Osteoblast (primary cell): ENCODE measurements around the gene PARP4. TPM values are rescaled to one million over a fixed set of nuclear protein-coding genes. Genes with fewer than 3 reads are reported as not detected.
"Not testable (repeated sequence)": the region's sequence is repeated elsewhere in the genome, so short reads cannot be mapped to it uniquely, and the experiment has no call there.

Source experiments
- DNase-seq: peaks from one replicate; pipeline ENCODE4 v3.0.0; 2011; ENCODE audit warnings: low spot score, mixed read lengths; ENCODE audit not compliant: insufficient read length; ENCODE audit errors: missing footprints
- H2AFZ ChIP-seq: 2 replicates; pipeline ENCODE4 v1.6.0; 2011; ENCODE audit warnings: mild to moderate bottlenecking, low read length
- H3K27ac ChIP-seq: 2 replicates; pipeline ENCODE4 v1.5.1; 2011; ENCODE audit warnings: mild to moderate bottlenecking, low read depth, low read length, moderate library complexity
- H3K27me3 ChIP-seq: 2 replicates; pipeline ENCODE4 v1.6.0; 2012; ENCODE audit warnings: mild to moderate bottlenecking, control low read depth, inconsistent platforms, low read length, moderate library complexity; ENCODE audit not compliant: insufficient read depth
- H3K36me3 ChIP-seq: 2 replicates; pipeline ENCODE4 v1.5.1; 2011; ENCODE audit warnings: mild to moderate bottlenecking, low read length, control low read depth, moderate library complexity; ENCODE audit not compliant: insufficient read depth
- H3K4me1 ChIP-seq: 2 replicates; pipeline ENCODE4 v1.5.1; 2011; ENCODE audit warnings: mild to moderate bottlenecking, low read length, control low read depth, moderate library complexity; ENCODE audit not compliant: insufficient read depth
- H3K4me2 ChIP-seq: 2 replicates; pipeline ENCODE4 v1.6.0; 2011; ENCODE audit warnings: mild to moderate bottlenecking, low read length; ENCODE audit not compliant: insufficient read depth
- H3K4me3 ChIP-seq: fragments of 200-600 bp; sonication (generic); 3 replicates; pipeline ENCODE4 v1.5.1; 2012; ENCODE audit warnings: mild to moderate bottlenecking, low read length, inconsistent platforms; ENCODE audit not compliant: insufficient read depth
- H3K79me2 ChIP-seq: 2 replicates; pipeline ENCODE4 v1.6.0; 2012; ENCODE audit warnings: mild to moderate bottlenecking, low read length, control low read depth, inconsistent platforms; ENCODE audit not compliant: insufficient read depth
- H3K9me3 ChIP-seq: 2 replicates; pipeline ENCODE4 v1.5.1; 2011; ENCODE audit warnings: low read depth, low read length, control low read depth
- H4K20me1 ChIP-seq: 2 replicates; pipeline ENCODE4 v1.6.0; 2012; ENCODE audit warnings: mild to moderate bottlenecking, low read length, control low read depth; ENCODE audit not compliant: insufficient read depth
- CTCF ChIP-seq: IDR thresholded peaks from 2 replicates; pipeline ENCODE4 v1.5.1; 2011; ENCODE audit warnings: mild to moderate bottlenecking, low read depth, low read length, moderate library complexity; ENCODE audit errors: extremely low read depth
- total RNA-seq: library from RNA; depleted of rRNA; stranded (reverse); fragments of >200 nt; gene quantifications from 2 replicates; pipeline ENCODE4 v1.2.3, GENCODE V29; 2012

Gene PARP4
- total RNA-seq, 1 donor: 63.0 TPM

GRCh38 chr13:24493356-24493755, 19.2 kb downstream of the PARP4 start:
- Histone ChIP-seq H3K27me3 (no peaks in the 10 kb centered on the region), H3K79me2 (no peaks in the 10 kb centered on the region), H3K27ac (no peak overlapping the region), H3K4me3 (no peak overlapping the region), H3K36me3 (peaks cover 78% of the 10 kb centered on the region), H3K9me3 (no peaks in the 10 kb centered on the region), H4K20me1 (no peaks in the 10 kb centered on the region), H3K4me2 (no peak overlapping the region), H3K4me1 (no peaks in the 10 kb centered on the region), H2AFZ (no peak overlapping the region)
- no peak for DNase-seq
- no peak for TF ChIP-seq CTCF

- H3K36me3 ChIP-seq: peaks cover 63% of the 10 kb centered on the region
- TF ChIP-seq CTCF: no peak
These were observed 20.7 kb downstream of the PARP4 start for GRCh38 chr13:24491845-24492244.

GRCh38 chr13:24489721-24490120, 22.9 kb downstream of the PARP4 start:
- Histone ChIP-seq H2AFZ (no peak overlapping the region), H3K4me2 (no peak overlapping the region), H3K4me3 (no peak overlapping the region), H3K79me2 (no peaks in the 10 kb centered on the region), H4K20me1 (no peaks in the 10 kb centered on the region), H3K27me3 (no peaks in the 10 kb centered on the region), H3K27ac (no peak overlapping the region), H3K4me1 (no peaks in the 10 kb centered on the region), H3K36me3 (peaks cover 62% of the 10 kb centered on the region), H3K9me3 (no peaks in the 10 kb centered on the region)
- TF ChIP-seq CTCF: no peak
- DNase-seq: no peak

More at GRCh38 chr13:24491845-24492244, 20.7 kb downstream of the PARP4 start:
- H4K20me1 ChIP-seq: no peaks in the 10 kb centered on the region
- no peak overlapping the region for H3K4me2 ChIP-seq
- no peaks in the 10 kb centered on the region for H3K9me3 ChIP-seq
- no peaks in the 10 kb centered on the region for H3K4me1 ChIP-seq
- DNase-seq: no peak
- no peak overlapping the region for H3K27ac ChIP-seq
- no peaks in the 10 kb centered on the region for H3K27me3 ChIP-seq
- H3K79me2 ChIP-seq: no peaks in the 10 kb centered on the region
- no peak overlapping the region for H2AFZ ChIP-seq
- H3K4me3 ChIP-seq: no peak overlapping the region

- not testable (repeated sequence) for H2AFZ ChIP-seq, H3K27me3 ChIP-seq, H3K79me2 ChIP-seq, H3K4me3 ChIP-seq, H3K4me2 ChIP-seq, H4K20me1 ChIP-seq, H3K27ac ChIP-seq, DNase-seq, H3K4me1 ChIP-seq, H3K9me3 ChIP-seq
- peaks cover 54% of the 10 kb centered on the region for H3K36me3 ChIP-seq
These were observed 24.5 kb downstream of the PARP4 start for GRCh38 chr13:24488092-24488491.

GRCh38 chr13:24486017-24486657, 26.4 kb downstream of the PARP4 start:
- not testable (repeated sequence) for H4K20me1 ChIP-seq, H3K4me3 ChIP-seq, H3K4me1 ChIP-seq, DNase-seq, H3K79me2 ChIP-seq, H3K9me3 ChIP-seq, H3K27me3 ChIP-seq, H2AFZ ChIP-seq, H3K4me2 ChIP-seq
- Histone ChIP-seq H3K36me3 (peaks cover 51% of the 10 kb centered on the region), H3K27ac (peak overlapping the region; percentile 45)
